PC-3 (cell line): Measurements from ENCODE around the gene GPR89B. TPM values are rescaled to one million over a fixed set of nuclear protein-coding genes. Genes with fewer than 3 reads are reported as not detected.
"Not testable (repeated sequence)": the region's sequence is repeated elsewhere in the genome, so short reads cannot be mapped to it uniquely, and the experiment has no call there.

ENCODE experiments used
- ATAC-seq: fragments of 200-7000 bp; cut with Tn5 transposase; 2 replicates; pipeline ENCODE4 v1.9.1; 2020; ENCODE audit warnings: mild to moderate bottlenecking, moderate library complexity
- BruUV-seq: library from RNA; stranded (reverse); fragments of 400-500 nt; replicated peaks from 2 replicates; lab custom pipeline; 2021; lab: Mats Ljungman, UMichigan
- CTCF ChIA-PET: fragments of 300-600 bp; sonication (Branson Sonifier 250); formaldehyde crosslinking; loops from one replicate; lab custom pipeline; 2022; ENCODE audit warnings: antibody characterized with exemption; lab: Charles Lee
- POLR2A ChIA-PET: fragments of 300-600 bp; sonication (Branson Sonifier 250); formaldehyde crosslinking; loops from one replicate; lab custom pipeline; 2022; ENCODE audit warnings: antibody characterized with exemption; ENCODE audit not compliant: unreplicated experiment; lab: Charles Lee
- DNase-seq: peaks from one replicate; pipeline ENCODE4 v3.0.0-alpha.2; 2015
- H2AFZ ChIP-seq: fragments of 300-600 bp; sonication (generic); 2 replicates; pipeline ENCODE4 v1.6.0; 2016; ENCODE audit warnings: antibody characterized with exemption, low read length
- H3F3A ChIP-seq: fragments of 300-600 bp; sonication (generic); one replicate; pipeline ENCODE4 v1.6.0; 2017; ENCODE audit warnings: antibody characterized with exemption, low read length, control low read depth, mild to moderate bottlenecking; ENCODE audit not compliant: unreplicated experiment
- H3K27ac ChIP-seq: fragments of 300-600 bp; sonication (generic); 2 replicates; pipeline ENCODE4 v1.5.1; 2016; ENCODE audit warnings: mild to moderate bottlenecking, low read length
- H3K27me3 ChIP-seq: fragments of 300-600 bp; sonication (generic); 2 replicates; pipeline ENCODE4 v1.6.1; 2016; ENCODE audit warnings: low read length, mixed read lengths
- H3K36me3 ChIP-seq: fragments of 300-600 bp; sonication (generic); 2 replicates; pipeline ENCODE4 v1.6.1; 2016; ENCODE audit warnings: low read depth, mixed run types, low read length, mixed read lengths
- H3K4me1 ChIP-seq: fragments of 300-600 bp; sonication (generic); 2 replicates; pipeline ENCODE4 v1.5.1; 2016; ENCODE audit warnings: low read length; ENCODE audit not compliant: insufficient read depth
- H3K4me2 ChIP-seq: fragments of 300-600 bp; sonication (generic); 2 replicates; pipeline ENCODE4 v1.6.0; 2016; ENCODE audit warnings: low read length
- H3K4me3 ChIP-seq: fragments of 300-600 bp; sonication (generic); 2 replicates; pipeline ENCODE4 v1.5.1; 2016; ENCODE audit warnings: mild to moderate bottlenecking, low read length, mixed read lengths
- H3K79me2 ChIP-seq: fragments of 300-600 bp; sonication (generic); 2 replicates; pipeline ENCODE4 v1.6.1; 2017; ENCODE audit warnings: low read length, mixed read lengths
- H3K9ac ChIP-seq: fragments of 300-600 bp; sonication (generic); 2 replicates; pipeline ENCODE4 v1.6.0; 2016; ENCODE audit warnings: mild to moderate bottlenecking, low read length
- H3K9me2 ChIP-seq: fragments of 300-600 bp; sonication (generic); replicated peaks from 2 replicates; pipeline ENCODE4 v1.6.1; 2016; ENCODE audit warnings: mixed run types, low read length, mixed read lengths
- H3K9me3 ChIP-seq: fragments of 300-600 bp; sonication (generic); 2 replicates; pipeline ENCODE4 v1.6.1; 2016; ENCODE audit warnings: low read length, mixed read lengths
- H4K20me1 ChIP-seq: fragments of 300-600 bp; sonication (generic); 2 replicates; pipeline ENCODE4 v1.6.1; 2016; ENCODE audit warnings: low read length, mixed read lengths
- CTCF ChIP-seq: fragments of 300-600 bp; sonication (generic); conservative IDR thresholded peaks from 2 replicates; pipeline ENCODE4 v1.5.1; 2017; ENCODE audit warnings: antibody characterized with exemption, low read depth, mild to moderate bottlenecking, low read length
- EZH2 ChIP-seq: fragments of 300-600 bp; sonication (generic); IDR thresholded peaks from one replicate; pipeline ENCODE4 v1.6.1; 2017; ENCODE audit warnings: antibody characterized with exemption, mild to moderate bottlenecking, low read length; ENCODE audit not compliant: unreplicated experiment
- EZH2phosphoT487 ChIP-seq: fragments of 300-600 bp; sonication (generic); IDR thresholded peaks from 2 replicates; pipeline ENCODE4 v1.6.1; 2018; ENCODE audit warnings: mild to moderate bottlenecking, antibody characterized with exemption, low read length, borderline replicate concordance
- intact Hi-C: fragments of 100-400 bp; cut with micrococcal nuclease; formaldehyde crosslinking; loops from 2 replicates; pipeline ENCODE4 v1.9.0; 2023
- total RNA-seq: library from RNA; depleted of rRNA; stranded (reverse); fragments of >200 nt; gene quantifications from 2 replicates; pipeline ENCODE4 v1.2.3, GENCODE V29; 2014

Gene GPR89B
- total RNA-seq, 1 experiment from 2014 or later, result 23.4 TPM

GRCh38 chr1:147924813-147925212 is 3.4 kb upstream of the GPR89B start:
- Histone ChIP-seq H3K9me2 (no peaks in the 10 kb centered on the region), H3F3A (no peaks in the 10 kb centered on the region), H3K27me3 (no peaks in the 10 kb centered on the region), H3K4me3 (no peak overlapping the region), H3K36me3 (no peaks in the 10 kb centered on the region), H3K9ac (no peak overlapping the region), H3K4me1 (no peaks in the 10 kb centered on the region), H4K20me1 (peaks cover 5% of the 10 kb centered on the region; the same call in 1 of the 2 replicates), H3K9me3 (no peaks in the 10 kb centered on the region), H3K79me2 (peaks cover 11% of the 10 kb centered on the region), H3K27ac (no peak overlapping the region), H2AFZ (peak overlapping the region; percentile 34; the same call in 1 of the 2 replicates), H3K4me2 (no peak overlapping the region)
- ATAC-seq (no peak), DNase-seq (no peak)
- TF ChIP-seq CTCF (no peak), EZH2 (no peak), EZH2phosphoT487 (no peak)
- POLR2A ChIA-PET, result no interaction called here
- no TSS peak for BruUV-seq
- intact Hi-C loops, result no loop called here
- CTCF ChIA-PET, result no interaction called here

- BruUV-seq, CTCF ChIA-PET, H3K4me1 ChIP-seq: not testable (repeated sequence)
Measured at GRCh38 chr1:147927215-147927614, 1.0 kb upstream of the GPR89B start.

GRCh38 chr1:147927689-147928088 is 531 bp upstream of the GPR89B start:
- H3F3A ChIP-seq, DNase-seq, H3K4me1 ChIP-seq, H3K9me2 ChIP-seq, H3K27ac ChIP-seq, H3K4me3 ChIP-seq, H4K20me1 ChIP-seq, H3K9ac ChIP-seq, H3K27me3 ChIP-seq, intact Hi-C loops, CTCF ChIA-PET, H2AFZ ChIP-seq, H3K36me3 ChIP-seq, POLR2A ChIA-PET, H3K9me3 ChIP-seq, ATAC-seq, H3K4me2 ChIP-seq: not testable (repeated sequence)
- peaks cover 37% of the 10 kb centered on the region for H3K79me2 ChIP-seq
- TSS peak; percentile 96 for BruUV-seq

More at GRCh38 chr1:147927215-147927614, 1.0 kb upstream of the GPR89B start:
- DNase-seq, H3K27me3 ChIP-seq, H2AFZ ChIP-seq, H3K27ac ChIP-seq, H4K20me1 ChIP-seq, H3F3A ChIP-seq, H3K9me2 ChIP-seq, H3K9ac ChIP-seq, H3K9me3 ChIP-seq, intact Hi-C loops, H3K36me3 ChIP-seq, H3K4me3 ChIP-seq, H3K4me2 ChIP-seq, ATAC-seq, POLR2A ChIA-PET: not testable (repeated sequence)
- H3K79me2 ChIP-seq, result peaks cover 33% of the 10 kb centered on the region

GRCh38 chr1:147931137-147931536 is 2.9 kb downstream of the GPR89B start:
- H3K27ac ChIP-seq, H3F3A ChIP-seq, H3K27me3 ChIP-seq, H3K4me1 ChIP-seq, H4K20me1 ChIP-seq, CTCF ChIA-PET, intact Hi-C loops, H3K4me3 ChIP-seq, DNase-seq, H2AFZ ChIP-seq, POLR2A ChIA-PET, H3K4me2 ChIP-seq, H3K9me3 ChIP-seq, ATAC-seq, H3K9me2 ChIP-seq, BruUV-seq, H3K9ac ChIP-seq, H3K36me3 ChIP-seq: not testable (repeated sequence)
- H3K79me2 ChIP-seq, result peaks cover 37% of the 10 kb centered on the region

- H3K36me3 ChIP-seq, H3K4me2 ChIP-seq, CTCF ChIA-PET, H3K9me3 ChIP-seq, H4K20me1 ChIP-seq, H3F3A ChIP-seq, H3K4me1 ChIP-seq, H3K9me2 ChIP-seq, H3K4me3 ChIP-seq, H3K27ac ChIP-seq, POLR2A ChIA-PET, H3K9ac ChIP-seq, H3K27me3 ChIP-seq, H2AFZ ChIP-seq, ATAC-seq, DNase-seq, BruUV-seq, intact Hi-C loops: not testable (repeated sequence)
- peaks cover 21% of the 10 kb centered on the region for H3K79me2 ChIP-seq
Measured at GRCh38 chr1:147935296-147935695, 7.1 kb downstream of the GPR89B start.

- intact Hi-C loops, H3K36me3 ChIP-seq, BruUV-seq, H3F3A ChIP-seq, DNase-seq, POLR2A ChIA-PET, H3K9me3 ChIP-seq, H3K27ac ChIP-seq, H3K4me2 ChIP-seq, H3K27me3 ChIP-seq, ATAC-seq, CTCF ChIA-PET, H2AFZ ChIP-seq, H3K4me3 ChIP-seq, H3K9me2 ChIP-seq, H3K79me2 ChIP-seq, H3K9ac ChIP-seq, H3K4me1 ChIP-seq, H4K20me1 ChIP-seq: not testable (repeated sequence)
Measured at GRCh38 chr1:147940456-147940855, 12.2 kb downstream of the GPR89B start.
